Embryonic facial prominence (tissue), 1 donor: ENCODE data around the gene PTDSS2.
"Not testable (repeated sequence)": the region's sequence is repeated elsewhere in the genome, so short reads cannot be mapped to it uniquely, and the experiment has no call there.

Experiments
- DNase-seq: peaks from one replicate; pipeline ENCODE4 v3.0.0-alpha.2; 2016; ENCODE audit errors: extremely low spot score

The PTDSS2 gene

GRCh38 chr11:413120-414081 is 36.7 kb upstream of the PTDSS2 start:
- DNase-seq: no peak

GRCh38 chr11:414318-414857 is 35.7 kb upstream of the PTDSS2 start:
- no peak for DNase-seq

GRCh38 chr11:415640-416041 is 34.4 kb upstream of the PTDSS2 start:
- no peak for DNase-seq

- DNase-seq: no peak
Observed at GRCh38 chr11:416051-416756, 33.9 kb upstream of the PTDSS2 start.

GRCh38 chr11:416757-417621 is 33.1 kb upstream of the PTDSS2 start:
- DNase-seq: no peak

GRCh38 chr11:417652-418342 is 32.3 kb upstream of the PTDSS2 start:
- DNase-seq: no peak

GRCh38 chr11:418343-419247 is 31.5 kb upstream of the PTDSS2 start:
- DNase-seq: no peak

GRCh38 chr11:419248-420005 is 30.7 kb upstream of the PTDSS2 start:
- DNase-seq: no peak

- no peak for DNase-seq
Observed at GRCh38 chr11:420054-420910, 29.8 kb upstream of the PTDSS2 start.

- no peak for DNase-seq
Observed at GRCh38 chr11:420911-421321, 29.2 kb upstream of the PTDSS2 start.

GRCh38 chr11:422249-422656 is 27.8 kb upstream of the PTDSS2 start:
- DNase-seq: no peak

- DNase-seq: no peak
Observed at GRCh38 chr11:424232-424631, 25.8 kb upstream of the PTDSS2 start.

GRCh38 chr11:424766-425165 is 25.3 kb upstream of the PTDSS2 start:
- DNase-seq: not testable (repeated sequence)

- no peak for DNase-seq
Observed at GRCh38 chr11:425301-425700, 24.8 kb upstream of the PTDSS2 start.

GRCh38 chr11:426851-427250 is 23.2 kb upstream of the PTDSS2 start:
- DNase-seq: no peak

GRCh38 chr11:428295-428694 is 21.8 kb upstream of the PTDSS2 start:
- DNase-seq: no peak

- DNase-seq: no peak
Observed at GRCh38 chr11:429391-429790, 20.7 kb upstream of the PTDSS2 start.

GRCh38 chr11:429931-430456 is 20.1 kb upstream of the PTDSS2 start:
- no peak for DNase-seq
